SK-N-MC (cell line): ENCODE results near the gene ARAP3.

Source experiments
- EZH2 ChIP-seq: fragments of 200-600 bp; sonication (generic); IDR thresholded peaks from one replicate; pipeline ENCODE4 v1.6.1; 2017; ENCODE audit warnings: antibody characterized with exemption
- FOXP2 ChIP-seq: optimal IDR thresholded peaks from 2 replicates; pipeline ENCODE3; 2011; ENCODE audit warnings: mild to moderate bottlenecking, moderate library complexity; ENCODE audit not compliant: insufficient read depth; ENCODE audit errors: extremely low read length, control extremely low read depth
- POLR2AphosphoS5 ChIP-seq: IDR thresholded peaks from 2 replicates; pipeline ENCODE4 v1.6.1; 2012; ENCODE audit warnings: mild to moderate bottlenecking, low read depth, low read length, borderline replicate concordance

GRCh38 chr5:141714542-141715310 lies 32.7 kb upstream of the ARAP3 start:
- TF ChIP-seq EZH2 (no peak), FOXP2 (no peak), POLR2AphosphoS5 (no peak)
